Keratinocyte (primary cell): Measurements from ENCODE around the gene LTF.

Experiments
- CTCF ChIP-seq, 3 experiments: IDR thresholded peaks in 1 of 3; conservative IDR thresholded peaks in 1 of 3; optimal IDR thresholded peaks in 1 of 3; 2 replicates in 2 of 3; 3 replicates in 1 of 3; pipeline versions ENCODE3 to v1.5.1; 2011; ENCODE audit warnings: low read length in 3 of 3, mild to moderate bottlenecking in 3 of 3, moderate library complexity in 2 of 3, control low read depth in 1 of 3, inconsistent platforms in 1 of 3; ENCODE audit not compliant: insufficient read depth in 2 of 3; ENCODE audit errors: extremely low read depth in 1 of 3
- EZH2 ChIP-seq: IDR thresholded peaks from one replicate; pipeline ENCODE4 v1.6.1; 2012; ENCODE audit warnings: inconsistent platforms, mild to moderate bottlenecking, low read length, moderate library complexity

GRCh38 chr3:46420931-46421330, 43.8 kb downstream of the LTF start:
- TF ChIP-seq EZH2 (no peak), CTCF (optimal IDR thresholded peaks at IDR 0.05 in 1 of 3, IDR thresholded peaks at IDR 0.05 in 1 of 3, conservative IDR thresholded peaks at IDR 0.05 in 1 of 3; ENCODE audit: extremely low read depth in 1 of 3, insufficient read depth in 2 of 3, low read length in 3 of 3) (no peak)
